GM18502 (cell line): ENCODE data around the gene RBM26.

Experiments used
- ATAC-seq: cut with Tn5 transposase; IDR thresholded peaks from one replicate; pipeline ENCODE4 v1.9.1; 2021; ENCODE audit warnings: mild to moderate bottlenecking; ENCODE audit not compliant: unreplicated experiment, poor library complexity

The RBM26 gene

DNA sequence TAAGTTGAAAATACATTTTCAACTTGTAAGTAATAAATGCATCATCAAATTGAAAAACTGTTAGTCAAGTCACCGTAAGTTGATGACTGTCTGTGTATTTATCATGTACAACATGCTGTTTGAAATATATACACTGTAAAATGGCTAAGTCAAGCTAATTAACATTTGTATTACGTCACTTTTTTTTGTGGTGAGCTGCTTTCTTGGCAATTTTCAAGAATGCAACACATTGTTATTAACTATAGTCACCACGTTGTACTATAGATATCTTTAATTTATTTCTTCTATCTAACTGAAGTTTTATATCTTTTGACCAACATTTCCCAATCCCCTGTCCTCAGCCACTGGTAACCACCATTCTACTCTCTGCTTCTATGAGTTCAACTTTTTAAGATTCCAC is 57.0 kb downstream of the RBM26 start:
- ATAC-seq = no peak

GRCh38 chr13:79346300-79346914 is 59.6 kb downstream of the RBM26 start:
- ATAC-seq = no peak

DNA sequence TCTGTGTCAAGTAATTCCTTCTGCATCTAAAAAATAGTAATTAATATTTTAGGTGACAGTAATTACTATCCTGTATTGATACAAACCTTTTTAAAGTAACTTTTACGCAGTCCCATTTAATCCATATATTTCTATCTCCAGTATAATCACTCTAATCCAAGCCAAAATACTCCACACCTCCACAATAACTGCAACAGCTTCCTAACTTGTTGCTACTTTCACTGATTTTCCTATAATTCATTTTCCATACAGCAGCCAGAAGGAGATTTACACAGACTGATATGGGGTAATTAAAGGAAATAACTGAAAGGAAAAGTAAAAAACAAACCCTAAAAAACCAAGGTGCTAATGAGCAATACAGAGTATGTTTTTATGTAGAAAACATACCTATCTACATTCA is 64.9 kb downstream of the RBM26 start:
- ATAC-seq = no peak

GRCh38 chr13:79340490-79340889 is 65.6 kb downstream of the RBM26 start:
- no peak for ATAC-seq

DNA sequence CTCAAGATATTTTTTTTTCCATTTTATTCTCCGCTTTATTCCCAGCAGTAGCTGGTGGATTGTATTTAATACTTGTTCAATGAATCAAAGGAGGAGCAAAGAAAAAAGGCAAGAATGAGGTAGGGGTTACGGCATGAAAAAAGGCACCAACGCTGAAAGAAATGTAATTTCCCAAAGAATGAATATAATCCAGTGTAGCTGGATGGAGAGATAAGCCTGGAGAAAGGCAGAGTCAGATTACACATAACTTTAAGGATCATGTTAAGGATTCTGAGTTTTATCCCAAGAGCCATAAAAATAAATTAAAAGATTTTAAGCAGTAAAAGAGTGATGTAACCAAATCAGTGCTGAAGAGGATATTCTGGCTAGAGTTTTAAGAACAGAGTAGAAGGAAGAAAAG is 67.7 kb downstream of the RBM26 start:
- ATAC-seq = no peak

DNA sequence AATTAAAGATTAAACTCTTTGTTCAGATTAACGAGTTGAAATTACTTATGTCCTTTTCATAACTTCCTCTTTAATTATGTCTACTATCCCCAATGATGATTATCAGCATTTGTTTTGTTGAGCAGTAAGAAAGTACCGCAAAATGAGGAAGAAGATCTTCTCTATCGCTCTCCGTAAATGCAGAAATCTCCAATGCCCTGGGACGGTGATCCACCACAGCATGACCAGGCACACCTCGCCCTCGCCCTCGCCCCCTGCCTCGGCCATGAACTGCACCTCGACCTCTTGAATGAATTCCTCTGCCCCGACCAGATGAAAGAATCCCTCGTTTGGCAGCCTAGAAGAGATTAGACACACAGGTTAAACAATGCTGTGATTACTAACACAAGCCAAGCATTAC is 69.1 kb downstream of the RBM26 start:
- no peak for ATAC-seq

GRCh38 chr13:79328510-79328909 is 77.5 kb downstream of the RBM26 start:
- ATAC-seq = no peak

- ATAC-seq = no peak
These were observed 85.6 kb downstream of the RBM26 start for GRCh38 chr13:79320433-79320832.

GRCh38 chr13:79318664-79319063 is 87.4 kb downstream of the RBM26 start:
- no peak for ATAC-seq

- ATAC-seq = no peak
These were observed 88.2 kb downstream of the RBM26 start for GRCh38 chr13:79317856-79318255.

DNA sequence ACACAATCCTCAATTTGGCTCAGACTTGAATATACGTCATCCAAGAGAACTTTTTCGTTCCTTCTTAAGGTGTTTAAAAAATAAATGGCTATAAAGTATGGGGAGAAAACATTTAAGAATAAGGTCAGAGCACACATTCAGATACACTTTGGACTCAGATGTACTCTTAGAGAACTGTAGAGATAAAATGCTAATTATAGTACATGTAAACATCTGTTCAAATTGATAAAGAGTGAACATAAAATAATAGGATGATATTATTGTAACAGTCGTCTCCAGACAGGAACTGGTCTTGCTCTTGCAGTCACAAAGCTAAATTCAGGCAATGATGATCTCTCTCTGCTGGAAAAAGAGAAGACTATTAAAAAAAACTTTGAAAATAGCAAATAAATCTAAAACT is 91.4 kb downstream of the RBM26 start:
- ATAC-seq = no peak

- no peak for ATAC-seq
These were observed 93.7 kb downstream of the RBM26 start for GRCh38 chr13:79312340-79312855.

GRCh38 chr13:79311386-79311785 is 94.7 kb downstream of the RBM26 start:
- no peak for ATAC-seq

DNA sequence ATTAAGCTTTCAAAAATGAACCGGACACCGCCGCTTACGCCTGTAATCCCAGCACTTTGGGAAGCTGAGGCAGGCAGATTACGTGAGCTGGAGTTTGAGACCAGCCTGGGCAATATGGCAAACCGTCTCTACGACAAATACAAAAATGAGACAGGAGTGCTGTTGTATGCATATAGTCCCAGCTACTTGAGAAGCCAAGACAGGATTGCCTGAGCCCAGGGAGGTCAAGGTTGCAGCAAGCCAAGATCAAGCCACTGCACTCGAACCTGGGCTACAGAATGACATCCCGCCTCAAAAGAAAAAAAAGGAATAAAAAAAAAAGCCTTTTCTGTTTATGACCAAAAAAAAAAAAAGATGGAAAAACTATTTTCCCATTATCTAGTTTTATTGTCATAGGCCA is 96.4 kb downstream of the RBM26 start:
- ATAC-seq = no peak

- peak; percentile 86 for ATAC-seq
These were observed 98.2 kb downstream of the RBM26 start for GRCh38 chr13:79307866-79308298.

DNA sequence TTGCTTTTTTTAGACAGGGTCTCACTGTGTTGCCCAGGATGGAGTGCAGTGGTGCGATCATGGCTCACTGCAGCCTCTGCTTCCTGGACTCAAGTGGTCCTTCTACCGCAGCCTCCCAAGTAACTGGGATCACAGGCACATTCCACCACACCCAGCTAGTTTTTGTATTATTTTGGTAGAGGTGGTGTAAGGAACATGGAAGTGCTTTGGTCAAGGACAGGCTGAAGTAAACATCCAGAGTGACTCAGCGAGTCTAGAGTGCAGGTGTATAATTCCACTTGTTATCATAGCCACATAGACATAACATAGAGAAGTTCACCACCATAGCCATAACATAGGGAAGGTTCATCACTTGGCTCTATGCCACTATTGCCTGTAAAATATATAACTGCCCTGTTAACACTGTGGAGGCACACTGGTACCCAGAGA is 98.6 kb downstream of the RBM26 start:
- peak; percentile 37 for ATAC-seq

- ATAC-seq = no peak
These were observed 99.4 kb downstream of the RBM26 start for GRCh38 chr13:79306650-79307049.

DNA sequence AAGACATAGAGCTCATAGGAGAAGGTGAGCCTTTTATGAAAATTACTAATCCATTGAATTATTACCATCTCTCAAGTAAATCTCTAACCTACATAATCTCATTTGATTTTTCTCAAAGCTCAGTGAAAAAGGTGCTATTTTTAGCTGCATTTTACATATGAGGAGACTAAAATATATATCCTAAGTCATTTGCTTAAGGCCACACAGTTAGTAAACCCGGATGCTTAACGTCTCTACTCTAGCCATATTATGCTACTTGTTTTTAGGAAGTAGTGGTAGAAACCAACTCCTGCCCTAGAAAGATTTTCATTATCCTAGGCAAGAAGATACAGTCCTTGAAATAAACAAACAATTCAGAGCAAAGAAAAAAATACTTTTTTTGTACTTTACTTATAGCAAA is 108.9 kb downstream of the RBM26 start:
- ATAC-seq = peak; percentile 74

GRCh38 chr13:79295906-79296706 is 109.9 kb downstream of the RBM26 start:
- ATAC-seq = no peak

DNA sequence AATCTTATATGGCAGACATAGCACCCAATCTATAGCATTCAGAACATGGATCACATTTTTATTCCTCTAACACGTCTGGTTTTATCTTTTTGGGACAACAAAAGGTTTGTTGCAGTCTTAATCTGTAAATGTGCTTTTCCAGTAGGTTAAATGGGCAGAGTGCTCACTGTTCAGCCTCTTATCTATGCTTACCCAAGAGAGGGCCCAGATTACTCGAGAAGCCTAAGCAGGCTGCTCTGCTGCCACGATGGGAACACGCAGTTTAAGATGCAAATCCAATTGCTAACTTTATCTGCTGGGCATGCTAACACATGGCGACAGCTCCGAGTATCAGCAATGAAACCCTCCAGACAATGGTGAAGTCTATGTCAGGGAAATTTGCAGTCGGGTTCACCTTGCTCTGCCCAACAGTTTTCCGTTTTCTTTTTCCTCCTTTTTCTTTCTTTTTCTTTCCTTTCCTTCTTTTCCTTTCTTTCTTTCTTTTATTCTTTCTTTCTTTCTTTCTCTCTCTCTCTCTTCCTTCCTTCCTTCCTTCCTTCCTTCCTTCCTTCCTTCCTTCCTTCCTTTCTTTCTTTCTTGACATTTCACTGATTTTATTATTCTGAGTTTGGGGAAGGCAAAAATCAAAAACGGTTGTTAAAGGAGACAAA is 115.3 kb downstream of the RBM26 start:
- ATAC-seq = no peak

- ATAC-seq = no peak
These were observed 116.5 kb downstream of the RBM26 start for GRCh38 chr13:79289571-79289970.
